Hepatocyte (in vitro differentiated cells): ENCODE measurements around the gene JARID2.

Experiments used
- CTCF ChIP-seq: fragments of 200-600 bp; sonication (generic); IDR thresholded peaks from 2 replicates; pipeline ENCODE4 v1.5.1; 2016; ENCODE audit warnings: antibody characterized with exemption, mild to moderate bottlenecking; ENCODE audit not compliant: poor library complexity
- EZH2 ChIP-seq: fragments of 200-600 bp; sonication (generic); IDR thresholded peaks from 2 replicates; pipeline ENCODE4 v1.6.1; 2016; ENCODE audit warnings: antibody characterized with exemption, mild to moderate bottlenecking, borderline replicate concordance

- TF ChIP-seq CTCF, result no peak
- no peak for TF ChIP-seq EZH2
These were observed 62.8 kb downstream of the JARID2 start for GRCh38 chr6:15308435-15309213.
